ENCODE results near the gene TCEAL3.
A peak's percentile ranks its signal among the peaks of the same experiment; 100 is the strongest.

Gene TCEAL3

GRCh38 chrX:103607364-103608305, at the start of gene TCEAL3:
Gene TCEAL3 (plus strand): TSS chrX:103607963. CDS start chrX:103609065, 1,102 bp downstream.
- peak within 1 kb of the TSS; percentile 68 for H3K4me2 ChIP-seq (ENCODE audit: insufficient read depth, low read length)
- peak within 1 kb of the TSS; percentile 34 to 64; a peak in 3 of 4 replicates for H3K4me3 ChIP-seq (ENCODE audit: low read depth in 1 of 2, low read length in 2 of 2)
- H3K9me3 ChIP-seq (ENCODE audit: insufficient read depth, low read length, severe bottlenecking) = no peaks in the 10 kb centered on the region
- peak; percentile 39 for DNase-seq
- H3K27me3 ChIP-seq (ENCODE audit: insufficient read depth, low read length, poor library complexity) = no peaks in the 10 kb centered on the region
- peak within 1 kb of the TSS; percentile 54 for H3K27ac ChIP-seq (ENCODE audit: low read length)
- peak within 1 kb of the TSS; percentile 60 for H3K9ac ChIP-seq (ENCODE audit: low read depth, low read length)
- no peaks in the 10 kb centered on the region for H3K79me2 ChIP-seq (ENCODE audit: insufficient read depth, low read length)
- no peaks in the 10 kb centered on the region for H4K20me1 ChIP-seq (ENCODE audit: insufficient read depth, low read length)
- TF ChIP-seq EZH2 (IDR thresholded peaks at IDR 0.05; ENCODE audit: borderline replicate concordance, low read depth, low read length, severe bottlenecking) (no peak), CTCF (IDR thresholded peaks at IDR 0.05; ENCODE audit: borderline replicate concordance, extremely low read depth, low read length, poor library complexity, severe bottlenecking) (no peak)
- H2AFZ ChIP-seq (ENCODE audit: low read depth, low read length) = peak within 1 kb of the TSS; percentile 79
- peaks cover 15% of the 10 kb centered on the region for H3K4me1 ChIP-seq (ENCODE audit: insufficient read depth, low read length)
- ATAC-seq (ENCODE audit: insufficient read depth, low read depth) = peak; percentile 81
- H3K36me3 ChIP-seq (ENCODE audit: insufficient read depth, low read length) = no peaks in the 10 kb centered on the region

- TF ChIP-seq EZH2 (IDR thresholded peaks at IDR 0.05; ENCODE audit: borderline replicate concordance, low read depth, low read length, severe bottlenecking) (no peak), CTCF (IDR thresholded peaks at IDR 0.05; ENCODE audit: borderline replicate concordance, extremely low read depth, low read length, poor library complexity, severe bottlenecking) (no peak)
- Histone ChIP-seq H3K4me2 (ENCODE audit: insufficient read depth, low read length) (no peak overlapping the region), H3K9ac (ENCODE audit: low read depth, low read length) (no peak overlapping the region), H3K4me3 (ENCODE audit: low read depth in 1 of 2, low read length in 2 of 2) (no peak overlapping the region), H3K9me3 (ENCODE audit: insufficient read depth, low read length, severe bottlenecking) (no peaks in the 10 kb centered on the region), H3K27ac (ENCODE audit: low read length) (no peak overlapping the region), H3K79me2 (ENCODE audit: insufficient read depth, low read length) (no peaks in the 10 kb centered on the region), H3K27me3 (ENCODE audit: insufficient read depth, low read length, poor library complexity) (no peaks in the 10 kb centered on the region), H3K4me1 (ENCODE audit: insufficient read depth, low read length) (peaks cover under 1% of the 10 kb centered on the region; the same call in 1 of the 2 replicates), H2AFZ (ENCODE audit: low read depth, low read length) (no peak overlapping the region), H3K36me3 (ENCODE audit: insufficient read depth, low read length) (no peaks in the 10 kb centered on the region), H4K20me1 (ENCODE audit: insufficient read depth, low read length) (no peaks in the 10 kb centered on the region)
- DNase-seq (no peak), ATAC-seq (ENCODE audit: insufficient read depth, low read depth) (no peak)
Observed at GRCh38 chrX:103560256-103560655, 47.5 kb upstream of the TCEAL3 start.

GRCh38 chrX:103562801-103563200, 45.0 kb upstream of the TCEAL3 start:
- no peaks in the 10 kb centered on the region for H3K9me3 ChIP-seq (ENCODE audit: insufficient read depth, low read length, severe bottlenecking)
- no peaks in the 10 kb centered on the region for H4K20me1 ChIP-seq (ENCODE audit: insufficient read depth, low read length)
- DNase-seq (no peak), ATAC-seq (ENCODE audit: insufficient read depth, low read depth) (no peak)
- H3K36me3 ChIP-seq (ENCODE audit: insufficient read depth, low read length) = no peaks in the 10 kb centered on the region
- H3K27me3 ChIP-seq (ENCODE audit: insufficient read depth, low read length, poor library complexity) = no peaks in the 10 kb centered on the region
- no peaks in the 10 kb centered on the region for H3K79me2 ChIP-seq (ENCODE audit: insufficient read depth, low read length)
- H3K9ac ChIP-seq (ENCODE audit: low read depth, low read length) = no peak overlapping the region
- TF ChIP-seq EZH2 (IDR thresholded peaks at IDR 0.05; ENCODE audit: borderline replicate concordance, low read depth, low read length, severe bottlenecking) = no peak
- no peaks in the 10 kb centered on the region for H3K4me1 ChIP-seq (ENCODE audit: insufficient read depth, low read length)
- H3K27ac ChIP-seq (ENCODE audit: low read length) = no peak overlapping the region
- H3K4me2 ChIP-seq (ENCODE audit: insufficient read depth, low read length) = no peak overlapping the region
- no peak overlapping the region for H2AFZ ChIP-seq (ENCODE audit: low read depth, low read length)
- no peak overlapping the region for H3K4me3 ChIP-seq (ENCODE audit: low read depth in 1 of 2, low read length in 2 of 2)

- no peaks in the 10 kb centered on the region for H4K20me1 ChIP-seq (ENCODE audit: insufficient read depth, low read length)
- no peak for ATAC-seq (ENCODE audit: insufficient read depth, low read depth)
- H3K9me3 ChIP-seq (ENCODE audit: insufficient read depth, low read length, severe bottlenecking) = no peaks in the 10 kb centered on the region
- TF ChIP-seq CTCF (IDR thresholded peaks at IDR 0.05; ENCODE audit: borderline replicate concordance, extremely low read depth, low read length, poor library complexity, severe bottlenecking) (no peak), EZH2 (IDR thresholded peaks at IDR 0.05; ENCODE audit: borderline replicate concordance, low read depth, low read length, severe bottlenecking) (no peak)
- H3K4me1 ChIP-seq (ENCODE audit: insufficient read depth, low read length) = no peaks in the 10 kb centered on the region
- H2AFZ ChIP-seq (ENCODE audit: low read depth, low read length) = no peak overlapping the region
- no peaks in the 10 kb centered on the region for H3K27me3 ChIP-seq (ENCODE audit: insufficient read depth, low read length, poor library complexity)
- DNase-seq = no peak
- no peak overlapping the region for H3K27ac ChIP-seq (ENCODE audit: low read length)
- H3K4me2 ChIP-seq (ENCODE audit: insufficient read depth, low read length) = no peak overlapping the region
- no peaks in the 10 kb centered on the region for H3K79me2 ChIP-seq (ENCODE audit: insufficient read depth, low read length)
- no peak overlapping the region for H3K9ac ChIP-seq (ENCODE audit: low read depth, low read length)
- no peak overlapping the region for H3K4me3 ChIP-seq (ENCODE audit: low read depth in 1 of 2, low read length in 2 of 2)
- no peaks in the 10 kb centered on the region for H3K36me3 ChIP-seq (ENCODE audit: insufficient read depth, low read length)
Observed at GRCh38 chrX:103565197-103565596, 42.6 kb upstream of the TCEAL3 start.
